ENCODE data around the gene EDA. TPM values are rescaled to one million over a fixed set of nuclear protein-coding genes. Genes with fewer than 3 reads are reported as not detected.

EDA gene
- total RNA-seq, 4 donors from 2014 or later = 0.51 to 3.3 (median 1.3) TPM

DNA sequence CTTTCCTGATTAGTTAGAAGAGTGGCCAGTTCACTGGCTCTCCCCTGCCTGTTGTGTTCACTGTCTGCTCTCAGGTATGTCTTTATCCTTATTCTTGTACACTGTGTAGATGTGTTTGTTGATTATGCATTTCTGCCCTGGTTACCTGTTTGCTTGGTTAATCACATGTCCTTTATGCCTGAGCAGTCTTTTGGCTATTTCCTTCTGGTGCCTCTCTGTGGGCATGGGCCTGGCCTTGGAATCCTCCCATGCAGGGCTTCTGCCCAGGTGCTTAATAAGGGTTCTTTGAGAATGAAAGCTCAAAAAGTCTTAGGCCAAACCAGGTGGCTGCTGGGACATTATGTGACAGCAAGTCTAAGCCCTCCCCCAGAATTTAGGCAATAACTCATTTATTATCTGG is 472.8 kb downstream of the EDA start:
- H3K9me3 ChIP-seq = no peaks in the 10 kb centered on the region
- no peak overlapping the region for H3K27ac ChIP-seq
- no peak for DNase-seq
- H3K4me3 ChIP-seq = no peak overlapping the region
- H3K4me1 ChIP-seq = peaks cover 4 to 16% of the 10 kb centered on the region in 2 donors
- intact Hi-C loops (cut with DNase I; ENCODE audit: low total_unique reads) = no loop called here
- in situ Hi-C loops (cut with MboI; ENCODE audit: low sequenced_read_pairs in 4 of 4) = loop anchor here in 1 of 4 donors (25.0 kb wide), 1 partner anchor 551 kb away; no protein-coding TSS in a partner anchor
- no peaks in the 10 kb centered on the region for H3K27me3 ChIP-seq
- no peaks in the 10 kb centered on the region for H3K36me3 ChIP-seq
- no peak for ATAC-seq
- no peak for TF ChIP-seq POLR2A (IDR thresholded peaks at IDR 0.05)
- no peak for TF ChIP-seq CTCF (IDR thresholded peaks at IDR 0.05 in 4 of 5, conservative IDR thresholded peaks at IDR 0.05 in 1 of 5)

Small RNAs within 50 kb of the gene (microRNA-seq; reads per million reads assigned to microRNA genes)
- gene MIR676 (ENCODE audit: borderline replicate concordance in 2 of 2) = 5.1 to 10.6 reads per million in 2 donors

Other genes with a start within 250 kb of the EDA start
- gene NALF2, start 111.8 kb upstream of the EDA start, total RNA-seq = under 1 TPM in 1 of 4 donors, not detected in 3; 0.33 TPM

Data from gastrocnemius medialis (tissue), 4 donors.